Iris pigment epithelial cell (primary cell): Measurements from ENCODE around the gene B3GAT3.
"Not testable (repeated sequence)": the region's sequence is repeated elsewhere in the genome, so short reads cannot be mapped to it uniquely, and the experiment has no call there.

Experiments
- DNase-seq: peaks from one replicate; pipeline ENCODE4 v3.0.0-alpha.2; 2011; ENCODE audit warnings: low read depth

B3GAT3 gene

DNA sequence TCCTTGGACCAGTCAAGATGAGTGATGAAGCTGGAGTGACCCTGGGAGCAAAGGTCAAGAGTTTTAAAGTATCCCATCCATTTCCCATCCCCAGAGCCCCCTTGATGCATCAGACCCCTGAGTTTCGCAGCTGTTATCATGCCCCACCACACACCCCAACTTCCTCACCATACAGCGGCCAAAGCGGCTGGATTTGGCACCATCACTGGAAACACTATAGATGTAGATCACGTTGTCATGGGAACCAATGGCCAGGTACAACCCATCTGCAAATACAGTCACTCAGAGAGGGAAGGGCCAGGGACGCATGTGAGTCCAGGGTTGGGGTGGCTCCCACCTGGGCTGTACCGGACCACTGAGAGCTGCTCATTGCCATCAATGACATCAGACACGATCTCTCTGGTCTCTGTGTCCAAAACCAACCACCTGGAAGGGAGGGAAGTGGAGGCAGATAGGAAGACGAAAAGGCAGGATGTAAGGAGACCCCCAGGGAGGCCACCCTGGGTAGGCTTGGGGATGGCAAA, 17.9 kb downstream of the B3GAT3 start:
- no peak for DNase-seq

DNA sequence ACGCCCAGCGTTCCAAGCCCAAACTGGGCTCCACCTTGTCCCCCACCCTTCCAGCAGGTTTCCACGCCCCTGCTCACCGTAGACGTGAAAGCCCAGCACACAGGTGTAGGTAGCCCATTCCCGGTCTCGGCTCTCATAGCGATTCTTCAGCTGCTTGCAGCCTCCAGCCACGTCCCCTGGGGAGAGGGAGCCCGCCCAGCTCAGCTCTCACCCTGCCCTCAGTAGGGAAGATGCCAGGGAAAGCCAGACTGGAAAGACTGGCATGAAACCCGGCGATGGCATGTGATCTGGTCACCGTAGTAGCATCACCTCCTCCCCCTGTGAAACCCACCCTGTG, 18.7 kb downstream of the B3GAT3 start:
- DNase-seq, result no peak

DNA sequence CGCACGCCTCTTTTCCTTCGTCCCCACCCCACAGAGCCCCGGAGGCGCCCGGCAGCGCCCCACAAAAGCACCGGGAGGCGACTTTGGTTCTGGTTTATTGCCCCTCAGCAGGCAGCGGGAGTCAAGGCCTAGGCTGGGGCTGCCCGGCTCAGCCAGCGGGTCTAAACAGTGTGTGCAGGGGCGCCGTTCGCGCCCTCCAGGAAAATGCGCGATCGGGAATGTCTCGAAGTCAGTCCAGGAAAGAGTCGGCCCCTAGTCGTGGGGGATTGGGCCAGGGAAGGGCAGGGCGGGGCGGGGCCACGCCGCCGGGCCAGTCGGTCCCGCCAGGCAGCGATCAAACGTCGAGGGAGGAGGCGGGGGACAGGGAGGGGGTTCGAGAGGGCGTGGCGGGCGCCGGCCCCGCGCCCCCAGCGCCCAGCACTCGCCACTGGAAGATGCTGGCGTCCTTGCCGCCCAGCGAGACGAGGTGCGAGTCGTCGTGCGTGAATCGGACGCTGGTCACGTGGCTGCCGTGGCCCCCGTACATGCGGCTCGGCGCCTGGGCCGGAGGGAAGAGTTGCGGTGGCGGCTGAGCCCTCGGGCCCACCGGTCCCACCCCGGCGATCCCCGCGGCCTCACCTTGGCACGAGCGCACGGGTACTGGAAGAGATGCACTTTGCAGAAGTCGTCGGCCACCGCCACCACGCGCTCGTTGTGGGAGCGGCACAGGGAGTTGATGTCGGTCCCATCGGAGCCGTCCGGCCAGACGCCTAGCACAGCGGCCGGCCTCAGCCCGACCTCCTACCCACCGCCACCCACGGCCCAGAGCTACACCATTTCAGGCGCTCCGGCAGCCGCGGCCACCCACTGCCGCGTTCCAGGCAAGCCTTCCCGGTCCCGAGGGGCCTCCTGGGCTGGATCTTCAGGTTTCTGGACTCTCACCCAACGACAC, 19.4 kb downstream of the B3GAT3 start:
- peak; percentile 60 for DNase-seq

DNA sequence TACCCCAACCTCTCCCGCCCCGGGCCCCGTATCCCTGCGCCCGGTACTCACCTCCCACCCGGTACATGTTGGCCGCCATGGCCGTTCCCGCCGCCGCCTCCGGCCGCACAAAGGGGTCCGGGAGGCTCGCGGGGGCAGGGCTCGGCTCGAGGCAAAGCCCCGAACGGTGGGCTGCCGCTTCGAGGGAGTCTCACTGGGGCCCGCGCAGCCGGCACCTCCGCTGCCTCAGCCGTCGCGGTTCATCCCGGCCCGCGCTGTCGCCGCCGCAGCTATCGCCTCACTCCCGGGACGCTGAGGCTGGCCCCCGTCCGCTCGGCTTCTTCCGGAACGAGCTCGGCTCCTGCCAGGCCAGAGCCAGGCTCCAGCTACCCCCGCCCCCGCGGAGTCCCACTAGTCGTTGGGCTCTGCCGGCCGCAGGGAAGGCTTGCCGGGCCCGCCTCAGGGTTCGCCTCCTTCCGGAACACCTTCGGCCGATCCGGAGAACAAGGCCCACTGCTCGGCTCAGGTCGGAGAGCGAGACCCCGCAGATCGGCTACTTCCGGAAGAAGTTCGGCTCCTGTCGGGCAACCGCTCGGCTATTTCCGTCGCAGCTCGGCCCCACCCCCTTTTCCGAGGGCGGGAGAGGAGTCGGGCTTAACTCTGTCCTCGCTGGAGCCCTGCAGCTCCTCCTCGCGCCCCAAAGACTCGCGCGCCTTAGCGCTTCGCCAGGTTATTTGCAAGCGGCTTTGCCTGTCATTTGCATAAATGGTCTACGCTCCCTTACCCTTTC, 20.2 kb downstream of the B3GAT3 start, which contains the start of gene MTA2:
MTA2 (minus strand) TSS at position 494 of the 769 bp plus-strand sequence; CDS start at position 79, 415 bp downstream.
- peak; percentile 98 for DNase-seq

DNA sequence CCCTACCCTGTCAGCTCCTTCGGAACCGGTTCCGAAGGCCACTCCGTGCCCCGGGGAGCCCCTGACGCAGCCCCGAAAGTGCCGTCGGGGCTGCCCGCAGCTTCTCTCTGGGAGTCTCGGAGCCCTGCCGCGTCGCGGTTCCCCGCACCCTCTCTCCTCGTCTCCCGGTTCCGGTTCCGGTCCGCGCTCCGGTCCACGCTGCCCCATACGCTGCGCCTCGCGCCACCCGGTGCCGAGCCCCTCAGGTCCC, 20.7 kb downstream of the B3GAT3 start:
- peak; percentile 31 for DNase-seq

DNA sequence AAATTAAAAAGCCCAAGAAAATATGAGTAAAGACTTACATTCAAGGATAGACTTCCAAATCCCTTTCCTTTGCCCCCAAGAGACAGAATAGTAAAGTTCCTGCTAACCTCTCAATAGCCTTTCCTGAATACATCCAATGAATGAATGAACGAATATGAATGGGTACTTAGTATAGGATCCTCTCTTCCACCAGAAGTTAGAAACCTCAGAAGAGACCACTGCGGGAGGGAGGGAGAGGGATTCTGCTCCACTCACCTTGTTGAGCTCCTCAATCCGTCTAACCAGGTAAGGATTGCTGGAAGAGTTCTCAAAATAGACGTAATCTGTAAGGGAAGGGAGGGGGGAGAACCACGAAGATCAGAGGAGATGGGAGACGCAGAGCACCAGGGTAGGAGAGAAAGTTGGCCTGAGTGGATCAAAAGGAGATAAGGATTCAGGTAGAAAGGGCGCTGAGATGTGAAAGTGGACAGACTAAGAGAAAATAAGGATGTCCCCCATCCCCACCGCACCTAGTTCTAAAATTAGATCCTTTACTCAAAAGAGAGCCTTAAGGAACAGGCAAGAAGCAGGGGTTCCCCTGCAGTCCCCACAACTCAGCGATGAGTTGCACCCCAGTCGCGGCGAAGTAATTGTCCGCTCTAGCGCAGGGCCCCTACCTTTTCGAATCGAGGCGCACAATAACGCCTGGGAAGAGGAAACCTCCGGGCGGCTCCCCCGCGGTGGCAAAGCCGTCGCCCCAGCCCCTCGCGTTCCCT, 21.2 kb downstream of the B3GAT3 start:
- DNase-seq, result no peak

DNA sequence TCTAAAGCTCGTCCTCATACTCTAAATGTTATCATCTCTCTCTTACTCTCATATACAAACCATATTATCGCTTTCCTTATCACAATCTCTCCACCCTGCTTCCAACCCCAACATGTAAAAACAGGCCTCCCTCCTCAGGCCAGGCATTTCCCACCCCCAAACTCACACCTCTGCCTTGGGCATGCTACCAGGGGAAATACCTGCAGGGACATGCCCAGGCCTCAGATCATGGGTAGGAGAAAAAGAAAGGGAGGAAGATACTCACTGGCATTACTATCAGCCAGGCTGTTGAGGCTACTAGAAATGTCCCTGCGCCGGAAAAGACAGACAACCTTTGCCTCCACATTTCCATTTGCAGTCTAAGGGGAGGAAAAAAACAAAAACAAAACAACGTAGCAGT, 21.9 kb downstream of the B3GAT3 start:
- no peak for DNase-seq

DNA sequence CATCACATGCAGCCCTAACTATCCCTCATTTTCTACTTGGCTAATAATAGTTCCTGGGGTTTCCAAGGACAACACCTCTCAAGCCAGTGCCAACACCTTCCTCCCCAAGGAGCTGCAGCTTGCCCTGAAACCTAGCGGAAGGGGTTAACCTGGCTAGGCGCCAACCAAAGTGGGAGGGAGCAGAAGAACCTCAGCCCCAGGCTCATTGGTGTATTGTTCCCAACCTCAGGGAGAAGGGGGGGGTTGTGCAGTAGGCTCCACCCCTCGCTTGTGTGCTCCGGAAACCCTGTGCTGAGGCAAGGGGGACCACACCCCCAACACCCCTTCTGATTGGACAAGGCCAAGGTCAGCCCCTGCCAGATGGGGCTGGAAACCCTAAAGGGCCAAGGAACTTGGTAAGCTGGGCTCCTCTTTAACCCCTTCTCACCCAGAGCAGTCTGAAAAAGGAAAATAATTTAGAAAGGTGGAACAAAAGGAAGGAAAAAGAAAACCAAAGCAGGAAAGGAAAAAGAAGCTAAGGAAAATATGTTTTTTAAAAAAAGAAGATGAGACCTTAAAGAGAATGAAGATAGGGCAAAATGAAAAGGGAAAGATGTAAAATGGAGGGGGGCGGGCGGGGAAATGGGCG, 22.6 kb downstream of the B3GAT3 start:
- peak; percentile 100 for DNase-seq

DNA sequence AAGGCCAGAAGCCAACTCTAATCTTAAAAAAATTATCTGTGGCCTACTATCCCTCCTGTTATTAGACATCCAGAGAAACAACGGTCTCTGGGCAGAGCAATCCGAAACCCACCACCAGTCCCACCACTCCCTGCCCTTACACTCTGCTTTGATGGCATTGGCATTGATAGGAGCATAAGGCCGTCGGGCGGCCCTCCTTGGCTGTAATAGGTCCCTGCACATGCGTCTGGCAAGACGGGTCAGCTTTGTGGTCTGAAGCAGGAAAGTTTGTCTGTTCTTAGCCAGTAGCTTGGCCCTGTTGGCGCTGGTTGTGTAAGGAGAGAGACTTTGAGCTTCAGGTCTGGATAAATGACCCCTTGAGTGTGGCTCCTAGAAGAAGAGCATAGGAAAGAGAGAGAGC, 26.7 kb downstream of the B3GAT3 start:
- DNase-seq, result no peak

DNA sequence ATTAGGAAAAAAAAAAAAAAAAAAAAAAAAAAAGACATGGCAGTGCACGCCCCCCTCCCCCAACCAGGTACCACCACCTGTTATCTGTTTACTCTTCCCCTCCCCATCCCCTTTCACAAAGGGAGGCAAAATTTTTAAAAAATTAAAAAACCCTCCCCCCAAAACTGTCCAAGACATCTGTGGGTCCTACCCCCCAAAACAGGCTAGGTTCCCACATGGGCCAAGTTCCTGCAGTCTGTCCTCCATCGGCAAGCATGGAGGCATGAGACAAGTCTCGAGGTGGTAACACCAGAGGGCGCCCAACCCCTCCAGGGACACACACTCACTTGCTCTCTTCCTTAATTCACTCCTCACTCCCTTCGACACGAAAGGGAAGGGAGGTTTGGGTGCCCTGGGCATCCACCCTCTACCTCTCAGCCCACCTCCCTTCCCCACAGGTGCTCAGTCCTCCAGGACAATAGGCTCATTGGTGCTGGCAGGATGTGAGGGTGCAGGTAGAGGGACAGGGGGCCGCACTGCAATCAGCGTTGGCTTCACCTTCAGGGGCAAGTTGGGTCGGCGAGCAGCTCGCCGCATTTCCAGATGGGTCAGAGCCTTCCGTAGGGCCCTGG, 28.2 kb downstream of the B3GAT3 start:
- peak; percentile 73 for DNase-seq

DNA sequence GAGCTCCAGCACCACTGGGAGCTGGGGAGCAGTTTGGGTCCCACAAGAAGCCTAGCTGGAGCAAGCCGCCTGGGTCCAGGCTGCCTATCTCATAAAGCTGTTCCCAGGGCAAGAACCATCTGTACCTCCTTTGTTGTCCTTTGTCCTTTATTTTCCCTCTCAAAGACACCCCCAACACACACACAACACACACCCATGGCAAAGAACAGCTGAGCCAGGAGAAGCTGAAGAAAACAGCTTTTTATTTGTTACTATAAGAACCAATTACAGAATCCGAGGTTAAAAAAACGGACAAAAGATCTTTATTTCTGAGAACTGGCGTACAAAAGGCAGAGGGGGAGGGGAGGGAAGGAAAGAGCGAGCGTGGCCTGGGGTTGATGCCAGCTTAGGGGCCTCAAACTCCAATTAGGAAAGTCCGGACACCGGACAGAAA, 28.8 kb downstream of the B3GAT3 start:
- no peak for DNase-seq

DNA sequence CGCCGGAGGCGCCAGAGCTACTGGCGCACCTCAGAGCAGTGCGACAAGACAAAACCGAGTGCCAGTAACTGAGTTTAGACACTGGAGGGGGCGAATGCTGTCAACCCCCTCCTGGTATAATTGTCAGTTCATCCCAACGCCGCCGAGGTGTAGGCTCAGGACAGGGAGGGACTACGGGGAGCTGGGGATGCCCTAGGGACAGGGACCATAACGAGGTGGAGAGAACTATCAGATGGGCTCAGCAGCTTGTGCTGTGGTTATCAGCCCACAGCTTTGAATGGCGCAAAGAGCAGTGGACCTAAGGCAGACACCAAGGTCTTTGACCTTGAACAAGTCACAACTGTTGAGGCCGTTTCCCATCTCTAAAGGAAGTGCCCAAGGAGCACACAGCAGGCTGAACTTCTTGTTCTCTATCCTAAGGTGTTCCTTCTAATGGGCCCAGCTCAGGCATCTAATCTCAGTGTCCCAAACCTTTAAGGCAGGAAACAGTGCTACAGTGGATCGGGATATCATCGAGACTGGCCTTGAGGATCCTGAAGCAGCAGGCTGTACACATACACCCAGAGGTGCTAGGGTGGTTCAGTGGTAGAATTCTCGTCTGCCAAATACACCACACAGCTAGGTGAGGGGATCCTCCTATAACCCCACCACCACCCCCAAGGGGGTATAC, 29.5 kb downstream of the B3GAT3 start:
- peak; percentile 17 for DNase-seq

DNA sequence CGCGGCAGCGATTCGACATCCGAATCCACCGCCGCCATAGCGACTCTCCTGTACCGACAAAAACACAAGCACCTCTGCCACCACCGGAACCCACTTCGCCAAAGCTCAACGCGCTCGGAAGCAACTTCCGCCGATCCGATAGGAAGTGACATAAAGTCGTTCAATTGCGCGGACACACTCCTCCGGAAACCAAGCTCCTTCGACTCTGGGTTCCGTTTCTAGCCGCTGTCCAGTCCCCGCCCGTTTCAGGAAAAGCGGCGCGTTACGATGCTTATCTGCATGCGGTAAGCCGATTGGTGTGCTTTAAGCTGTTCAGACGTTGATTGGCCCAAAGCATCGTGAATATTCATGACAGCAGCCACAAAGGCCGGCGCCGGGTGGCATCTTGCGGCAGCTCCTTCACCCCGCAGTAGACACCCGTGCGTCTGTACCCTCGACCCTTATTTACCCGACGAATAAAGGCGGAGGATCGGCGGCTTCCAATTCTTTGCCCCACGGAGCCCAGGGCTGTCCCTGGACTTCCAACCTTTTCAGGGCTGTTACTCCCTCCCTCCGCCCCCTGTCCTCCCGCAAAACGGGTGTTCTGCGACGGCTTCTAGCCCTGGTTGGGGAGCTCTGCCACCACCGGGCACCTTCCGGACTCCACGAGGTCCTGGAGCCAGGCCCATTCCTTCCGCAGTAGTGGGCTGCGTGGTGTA, 30.2 kb downstream of the B3GAT3 start, which contains the start of gene TUT1:
TUT1 (minus strand) TSS at position 76 of the 698 bp plus-strand sequence; CDS start at position 38, 38 bp downstream.
- DNase-seq, result peak; percentile 100

DNA sequence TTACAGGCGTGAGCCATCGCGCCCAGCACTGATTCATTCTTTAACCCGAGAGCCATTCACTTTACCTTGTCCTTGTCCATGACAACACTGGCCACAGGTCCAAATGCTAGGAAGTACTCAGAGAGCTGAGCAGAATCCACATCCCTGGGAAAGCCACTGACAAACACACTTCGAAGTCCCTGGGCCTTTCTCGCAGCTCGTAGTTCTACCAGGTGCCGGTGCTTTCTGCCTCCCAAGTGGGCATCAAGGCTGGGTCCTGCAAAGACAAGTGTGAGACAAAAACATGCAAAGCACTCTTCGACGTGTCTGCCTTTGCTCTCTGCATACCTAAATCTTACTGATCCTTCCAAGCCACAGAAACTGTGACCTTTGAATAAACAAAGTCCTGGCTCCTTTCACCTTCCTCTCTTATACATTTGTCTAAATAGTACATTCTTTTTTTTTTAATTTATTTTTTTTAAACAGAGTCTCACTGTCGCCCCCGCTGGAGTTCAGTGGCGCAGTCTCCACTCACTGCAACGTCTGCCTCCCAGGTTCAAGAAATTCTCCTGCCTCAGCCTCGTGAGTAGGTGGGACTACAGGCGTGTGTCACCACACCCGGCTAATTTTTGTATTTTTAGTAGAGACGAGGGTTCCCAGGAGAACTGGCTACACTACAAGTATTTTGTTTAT, 32.7 kb downstream of the B3GAT3 start:
- peak; percentile 48 for DNase-seq

DNA sequence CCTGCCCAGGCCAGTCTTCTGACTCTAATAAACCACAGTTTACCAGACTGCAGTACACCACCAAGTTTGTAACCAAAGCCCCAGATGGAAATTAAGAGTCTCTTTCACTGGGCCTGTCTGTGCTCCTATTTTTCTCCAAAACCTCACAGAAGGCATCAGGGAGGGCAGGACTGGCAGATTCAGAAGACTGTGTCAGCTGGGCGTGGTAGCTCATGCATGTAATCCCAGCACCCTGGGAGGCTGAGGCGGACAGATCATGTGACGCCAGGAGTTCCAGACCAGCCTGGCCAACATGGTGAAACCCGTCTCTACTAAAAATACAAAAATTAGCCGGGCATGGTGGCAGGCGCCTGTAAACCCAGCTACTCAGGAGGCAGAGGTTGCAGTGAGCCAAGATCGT, 36.4 kb downstream of the B3GAT3 start:
- not testable (repeated sequence) for DNase-seq

DNA sequence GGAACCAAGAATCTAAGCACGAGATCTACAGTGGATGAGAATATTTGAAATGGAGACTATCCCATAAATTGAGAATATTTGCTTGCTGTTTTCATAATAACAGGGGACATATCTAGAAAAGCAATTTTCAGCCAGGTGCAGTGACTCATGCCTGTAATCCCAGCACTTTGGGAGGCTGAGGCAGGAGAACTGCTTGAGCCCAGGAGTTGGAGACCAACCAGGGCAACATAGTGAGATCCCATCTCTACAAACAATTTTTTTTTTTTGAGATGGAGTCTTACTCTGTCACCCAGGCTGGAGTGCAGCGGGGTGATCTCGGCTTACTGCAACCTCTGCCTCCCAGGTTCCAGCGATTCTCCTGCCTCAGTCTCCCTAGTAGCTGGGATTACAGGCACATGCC, 40.1 kb downstream of the B3GAT3 start:
- DNase-seq, result not testable (repeated sequence)

DNA sequence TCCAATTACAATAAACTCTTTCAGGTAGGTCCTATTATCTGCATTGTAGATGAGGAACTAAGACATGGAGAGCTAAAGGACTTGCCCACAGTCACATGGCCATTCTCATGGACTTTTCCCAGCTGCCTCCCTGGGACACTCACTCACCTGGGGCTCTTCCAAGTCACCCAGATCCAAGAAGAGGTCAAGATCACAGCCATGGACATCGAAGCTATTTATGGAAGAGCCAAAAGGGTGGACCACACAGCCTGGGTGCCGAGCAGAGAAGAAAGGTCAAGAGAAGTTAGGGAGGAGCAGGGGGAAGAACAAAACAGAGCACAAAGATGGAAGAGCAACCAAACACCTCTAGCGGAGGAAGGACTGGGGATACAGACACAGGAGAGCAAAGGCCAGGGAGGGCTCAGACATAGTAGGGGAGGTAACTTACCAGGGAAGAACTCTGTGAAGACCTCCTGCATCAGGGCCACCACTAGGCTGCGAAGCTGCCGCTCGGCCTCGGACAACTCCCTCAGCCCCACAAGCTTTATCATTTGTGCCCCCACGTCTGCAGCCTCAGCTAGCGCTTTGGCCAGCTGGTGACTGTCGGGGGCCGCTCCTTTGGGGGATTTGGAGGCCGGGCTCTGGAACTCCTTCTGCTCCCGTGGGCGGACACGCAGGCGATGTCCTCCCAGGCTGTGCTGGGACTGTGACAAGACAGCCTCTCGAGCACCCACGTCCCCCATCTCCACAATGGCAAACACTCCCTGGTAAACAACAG, 40.6 kb downstream of the B3GAT3 start:
- no peak for DNase-seq

DNA sequence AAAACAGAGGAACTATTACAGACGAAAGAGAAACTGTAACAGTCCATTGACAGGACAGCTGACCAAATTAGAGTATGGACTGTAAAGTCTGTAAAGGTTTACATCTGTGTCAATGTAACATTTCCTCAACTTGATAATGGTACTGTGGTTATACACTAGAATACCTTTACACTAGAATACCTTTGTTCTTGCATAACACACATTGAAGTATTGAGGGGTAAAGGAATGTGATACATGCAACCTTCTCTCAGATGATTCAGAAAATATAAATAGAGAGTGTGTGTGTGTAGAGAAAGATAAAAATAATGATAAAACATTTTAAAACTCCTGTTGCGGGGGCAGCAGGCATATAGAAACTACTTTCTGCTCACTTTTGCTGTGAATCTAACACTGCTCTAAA, 42.5 kb downstream of the B3GAT3 start:
- DNase-seq, result no peak

DNA sequence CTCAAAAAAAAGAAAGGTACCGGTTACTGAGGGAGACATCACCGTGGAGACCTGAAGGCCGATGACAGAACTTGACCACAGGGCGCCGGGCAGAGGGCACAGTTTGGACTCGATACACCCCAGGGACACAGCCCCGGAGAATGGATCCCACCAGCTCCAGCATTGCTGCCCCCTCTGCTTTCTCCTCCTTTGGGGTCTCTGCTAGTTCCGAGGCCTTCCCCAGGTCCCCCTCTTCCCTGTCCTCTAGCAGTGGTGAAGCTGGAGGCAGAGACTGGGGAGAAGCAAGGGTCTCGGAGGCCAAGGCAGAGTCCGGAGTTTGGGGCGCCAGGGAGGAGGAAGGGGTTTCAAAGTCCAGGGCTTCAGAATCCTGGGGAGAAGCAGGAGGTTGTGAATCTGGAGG, 43.2 kb downstream of the B3GAT3 start:
- DNase-seq, result no peak
